HG03457 (cell line): Measurements from ENCODE around the gene SRCAP.
A peak's percentile ranks its signal among the peaks of the same experiment; 100 is the strongest.

Experiments
- ATAC-seq: cut with Tn5 transposase; IDR thresholded peaks from one replicate; pipeline ENCODE4 v1.9.1; 2021; ENCODE audit warnings: moderate number of reproducible peaks; ENCODE audit not compliant: unreplicated experiment

The SRCAP gene

DNA sequence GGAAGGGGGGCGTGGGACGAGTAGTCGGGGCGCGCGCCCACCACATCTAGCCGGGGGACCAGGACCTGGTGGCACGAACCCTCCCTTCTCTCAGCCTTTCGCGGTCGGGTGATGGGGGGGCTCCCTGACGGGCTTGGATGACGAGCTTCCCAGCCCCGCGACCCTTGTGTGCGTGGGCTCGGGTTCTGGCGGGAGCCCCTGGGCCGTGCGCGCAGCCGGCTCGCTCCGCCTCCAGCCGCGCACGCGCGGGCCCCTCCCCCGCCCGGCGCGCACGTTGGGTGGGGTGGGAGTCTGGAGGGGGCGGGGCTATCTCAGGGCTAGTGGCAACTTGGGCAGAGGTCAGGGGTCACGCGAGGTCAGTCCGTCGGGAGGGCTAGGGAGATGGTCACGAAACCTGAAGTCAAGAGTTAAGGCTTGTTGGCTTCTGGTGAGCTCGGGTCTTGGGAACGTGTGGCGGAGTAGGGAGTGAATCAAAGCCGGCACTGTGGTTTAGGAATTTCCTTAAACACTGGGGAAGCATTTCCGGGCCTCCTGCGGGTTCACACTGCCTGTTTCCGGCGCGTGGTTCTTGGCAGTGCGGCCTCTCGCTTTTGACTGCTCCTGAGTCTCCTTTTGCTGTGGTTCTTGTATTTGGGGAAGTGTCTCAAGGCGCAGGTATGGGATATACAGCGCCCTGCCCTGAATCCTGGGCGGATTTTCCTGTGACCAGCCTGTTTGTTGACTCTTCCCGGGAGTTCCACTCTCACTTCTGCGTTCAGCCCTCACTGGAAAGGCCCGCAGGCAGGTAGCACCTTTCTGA is at the start of gene SRCAP:
Gene SRCAP, plus strand, starts transcription at position 356 of the 799 bp plus-strand sequence. CDS start 1,654 bp downstream, outside the sequence.
- peak; percentile 17 for ATAC-seq

DNA sequence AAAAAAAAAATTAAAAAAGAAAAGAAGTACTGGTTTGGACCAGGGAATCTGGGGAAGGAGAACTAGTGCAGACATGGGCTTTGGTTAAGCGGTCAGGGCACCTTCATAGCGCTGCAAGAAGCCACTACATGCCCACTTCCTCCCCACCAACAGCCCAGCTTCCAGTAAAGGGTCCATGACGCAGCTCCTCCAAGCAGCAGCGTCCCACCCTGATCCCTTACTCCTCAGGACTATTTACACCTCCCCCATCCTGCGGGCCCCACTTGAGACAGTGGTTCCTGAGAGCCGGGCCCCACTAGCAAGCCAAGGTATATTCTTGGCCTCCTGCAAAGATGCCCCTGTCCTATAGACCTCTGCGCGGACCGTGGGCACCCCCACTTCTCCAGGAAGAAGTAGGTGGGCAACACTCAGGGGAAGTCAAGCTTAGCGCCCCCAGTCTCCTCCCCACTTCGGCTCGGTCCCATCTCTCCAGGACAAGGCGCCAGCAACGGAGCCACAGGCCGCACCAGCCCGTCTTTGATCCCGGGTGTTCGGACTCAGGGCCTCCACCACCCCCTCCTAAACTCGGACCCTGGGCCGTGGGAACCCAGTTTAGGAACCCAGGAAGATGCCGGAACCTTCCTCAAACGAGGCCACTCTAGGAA is 49.1 kb upstream of the SRCAP start:
- ATAC-seq = no peak

DNA sequence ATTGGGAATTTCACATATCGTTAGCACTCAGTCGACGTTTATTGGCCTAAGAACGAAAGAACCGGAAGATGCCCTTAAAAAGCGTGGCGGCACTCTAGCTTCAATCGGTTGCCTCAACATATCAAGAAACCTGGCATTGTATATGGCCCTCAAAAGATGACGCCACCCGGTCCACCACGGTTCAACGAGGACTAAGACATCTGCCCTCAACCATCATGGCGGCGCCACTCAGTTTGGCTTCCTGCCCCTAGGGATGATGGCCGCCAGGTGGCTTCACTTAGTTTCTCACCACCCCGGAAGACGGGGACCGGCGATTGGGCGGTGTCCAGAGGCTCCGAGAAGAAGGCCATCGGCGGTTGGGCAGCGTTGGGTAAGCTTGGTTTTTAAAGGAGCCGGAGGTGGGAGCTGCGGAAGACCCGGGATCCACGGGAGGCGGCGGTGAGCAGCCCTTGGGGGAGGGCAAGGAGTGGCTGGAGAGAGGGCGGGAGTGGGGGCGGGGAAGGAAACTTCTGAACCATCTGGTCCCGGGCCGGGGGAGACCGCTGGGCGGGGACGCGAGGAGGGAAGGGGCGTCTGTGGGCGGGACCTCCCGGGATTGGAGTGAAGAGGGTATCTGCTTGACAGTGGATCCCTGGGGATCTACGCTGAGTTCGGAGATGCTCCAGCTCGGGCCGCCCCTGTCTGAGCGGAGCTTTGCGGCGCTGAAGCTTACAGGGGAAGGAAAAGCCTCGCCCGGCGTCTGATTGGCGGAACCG is 48.4 kb upstream of the SRCAP start, which contains the start of gene PRR14:
Gene PRR14, plus strand, starts transcription at position 592 of the 755 bp plus-strand sequence. CDS start 686 bp downstream, outside the sequence.
- peak; percentile 60 for ATAC-seq

DNA sequence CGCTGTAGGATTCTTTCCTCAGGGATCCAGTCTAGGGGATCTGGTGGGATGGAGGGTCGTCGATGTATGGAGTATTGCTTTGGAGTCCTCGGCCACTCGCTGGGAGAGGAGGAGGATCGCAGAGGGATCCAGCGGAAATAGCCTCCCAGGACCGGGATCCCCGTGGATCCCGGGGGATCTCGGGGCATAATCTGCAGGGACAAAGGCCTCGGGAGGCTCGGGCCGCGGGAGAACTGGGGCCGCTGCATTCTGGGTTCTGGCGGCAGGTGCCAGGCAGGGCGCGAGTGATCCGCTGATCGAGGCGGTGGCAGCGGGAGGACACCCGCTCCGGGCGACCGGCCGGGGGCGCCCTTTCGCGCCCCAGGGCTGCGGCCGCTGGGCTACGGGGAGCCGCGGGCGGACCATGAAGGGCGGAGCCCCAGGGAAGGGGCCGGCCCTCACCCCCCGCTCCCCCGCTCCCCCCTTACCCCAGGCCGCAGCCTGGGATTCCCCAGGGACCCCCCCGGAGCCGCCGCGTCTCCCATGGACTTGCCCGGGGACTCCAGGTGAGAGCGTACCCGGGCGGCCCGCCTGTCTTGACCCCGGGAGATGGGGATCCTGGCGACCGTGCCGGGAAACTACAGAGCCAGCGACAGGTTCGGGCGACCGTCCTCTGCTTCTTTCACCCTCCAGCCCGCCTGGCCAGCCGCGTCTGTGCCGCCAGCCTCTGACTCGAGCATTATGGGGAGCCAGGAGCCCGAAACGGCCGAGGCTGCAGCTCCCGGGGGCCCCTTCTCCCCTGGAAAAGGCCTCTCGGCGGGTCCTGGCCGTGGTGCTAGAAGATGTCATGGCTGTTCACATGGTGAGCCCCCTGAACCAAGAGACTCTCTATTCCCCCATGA is 47.6 kb upstream of the SRCAP start:
- ATAC-seq = no peak

DNA sequence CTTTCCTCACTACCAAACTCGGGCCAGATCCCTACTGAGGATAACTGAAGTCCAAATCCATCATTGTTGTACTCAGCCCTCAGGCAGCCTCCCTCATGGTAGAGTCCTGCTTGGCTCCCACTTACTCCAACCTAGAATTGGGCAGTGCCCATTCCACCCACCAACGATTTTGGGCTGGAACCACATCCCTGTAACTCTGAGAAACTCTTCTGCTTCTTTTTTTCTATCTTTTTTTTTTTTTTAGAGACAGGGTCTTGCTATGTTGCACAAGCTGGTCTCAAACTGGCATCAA is 47.0 kb upstream of the SRCAP start:
- ATAC-seq = no peak

DNA sequence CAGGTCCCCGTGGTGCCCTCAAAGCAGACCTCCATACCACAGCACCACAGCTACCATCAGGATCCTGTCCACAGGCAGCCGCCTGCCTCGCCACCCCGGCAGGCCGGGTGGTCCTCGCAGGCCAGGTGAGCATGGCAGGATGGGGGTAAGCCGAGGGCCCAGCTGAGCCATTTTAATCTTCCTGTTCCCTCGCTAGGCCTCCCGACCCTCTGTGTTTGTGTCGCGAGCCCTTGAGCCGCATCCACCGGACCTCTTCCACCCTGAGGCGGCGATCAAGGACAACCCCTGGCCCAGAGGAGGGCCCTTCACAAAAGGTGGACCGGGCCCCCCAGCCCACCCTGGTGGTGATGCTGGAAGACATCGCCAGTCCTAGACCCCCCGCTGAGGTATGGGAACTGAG is 46.3 kb upstream of the SRCAP start:
- ATAC-seq = no peak

DNA sequence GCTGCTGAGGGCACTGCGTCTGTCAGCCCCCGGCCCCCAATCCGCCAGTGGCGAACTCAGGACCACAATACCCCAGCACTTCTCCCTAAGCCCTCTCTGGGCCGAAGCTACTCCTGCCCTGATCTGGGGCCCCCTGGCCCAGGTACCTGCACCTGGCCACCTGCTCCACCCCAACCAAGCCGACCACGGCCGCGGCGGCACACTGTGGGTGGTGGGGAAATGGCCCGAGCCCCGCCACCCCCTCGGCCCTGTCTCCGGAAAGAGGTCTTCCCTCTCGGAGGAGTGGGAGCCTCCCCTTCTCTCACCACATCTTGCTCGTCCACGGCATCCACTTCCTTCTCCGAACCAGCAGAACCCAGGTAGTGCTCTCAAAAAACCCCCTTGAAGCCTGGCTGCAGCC is 44.1 kb upstream of the SRCAP start:
- ATAC-seq = no peak

DNA sequence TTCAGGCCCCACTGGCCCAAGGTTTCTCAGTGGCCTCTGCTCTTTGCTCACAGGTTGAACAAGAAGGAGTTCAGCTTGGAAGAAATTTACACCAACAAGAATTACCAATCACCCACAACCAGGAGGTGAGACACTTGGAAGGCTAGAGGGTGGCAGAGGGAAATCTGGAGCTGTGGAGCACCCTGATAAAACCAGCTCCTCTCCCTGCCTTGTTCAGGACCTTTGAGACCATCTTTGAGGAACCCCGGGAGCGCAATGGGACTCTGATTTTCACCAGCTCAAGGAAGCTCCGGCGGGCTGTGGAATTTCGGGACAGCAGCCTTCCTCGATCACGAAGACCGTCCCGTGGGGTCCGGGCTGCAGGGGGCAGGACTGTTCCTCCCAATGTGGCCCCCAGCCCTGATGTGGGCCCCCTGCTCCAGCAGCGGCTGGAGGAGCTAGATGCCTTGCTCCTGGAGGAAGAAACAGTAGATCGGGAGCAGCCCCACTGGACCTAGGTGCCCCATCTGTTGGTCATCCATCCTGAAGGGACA is 43.1 kb upstream of the SRCAP start:
- ATAC-seq = no peak

DNA sequence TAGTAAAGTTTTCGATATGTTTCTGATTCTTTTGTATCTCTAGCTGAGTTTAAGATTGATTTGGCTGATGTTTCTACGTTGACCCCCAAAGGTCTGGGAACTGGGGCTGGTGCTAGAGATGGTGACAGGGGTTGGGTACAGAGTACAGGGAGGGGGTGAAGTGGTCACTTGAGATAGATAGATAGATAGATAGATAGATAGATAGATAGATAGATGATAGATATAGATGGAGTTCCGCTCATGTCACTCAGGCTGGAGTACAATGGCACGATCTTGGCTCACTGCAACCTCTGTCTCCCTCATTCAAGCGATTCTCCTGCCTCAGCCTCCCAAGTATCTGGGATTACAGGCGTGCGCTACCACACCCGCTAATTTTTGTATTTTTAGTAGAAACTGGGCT is 42.6 kb upstream of the SRCAP start:
- no peak for ATAC-seq

DNA sequence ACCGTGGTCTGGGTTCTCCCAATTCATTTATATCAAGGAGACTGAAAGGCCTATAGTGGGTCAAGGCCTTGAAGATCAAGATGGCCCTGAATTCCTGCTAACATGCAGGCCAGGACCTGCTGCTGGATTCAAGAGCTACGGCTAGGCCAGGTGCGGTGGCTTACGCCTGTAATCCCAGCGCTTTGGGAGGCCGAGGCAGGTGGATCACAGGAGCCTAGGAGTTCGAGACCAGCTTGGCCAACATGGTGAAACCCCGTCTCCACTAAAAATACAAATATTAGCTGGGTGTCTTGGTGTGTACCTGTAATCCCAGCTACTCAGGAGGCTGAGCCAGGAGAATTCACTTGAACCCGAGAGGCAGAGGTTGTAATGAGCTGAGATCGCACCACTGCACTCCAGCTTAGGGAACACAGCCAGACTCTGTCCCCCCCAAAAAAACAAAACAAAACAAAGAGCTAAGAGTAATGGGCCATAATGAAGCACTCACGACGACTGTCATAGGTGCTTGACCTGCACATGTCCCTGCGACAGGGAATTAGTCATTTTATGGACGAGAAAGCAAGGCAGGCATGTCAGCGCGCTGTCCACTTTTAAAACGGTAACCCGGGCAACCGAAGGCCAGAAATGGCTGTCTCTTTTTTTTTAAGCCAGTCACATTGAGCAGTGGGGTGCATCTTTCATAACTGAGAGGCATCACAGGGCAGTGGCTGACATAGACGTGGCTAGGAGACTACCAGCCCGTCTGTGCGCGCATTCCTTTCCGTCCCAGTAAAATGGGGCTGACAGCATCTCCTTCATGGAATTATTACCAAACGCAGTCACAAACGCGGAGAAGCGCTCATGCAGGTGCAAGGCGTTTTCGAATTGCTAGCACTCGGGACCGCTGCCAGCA is 41.8 kb upstream of the SRCAP start:
- ATAC-seq = no peak

DNA sequence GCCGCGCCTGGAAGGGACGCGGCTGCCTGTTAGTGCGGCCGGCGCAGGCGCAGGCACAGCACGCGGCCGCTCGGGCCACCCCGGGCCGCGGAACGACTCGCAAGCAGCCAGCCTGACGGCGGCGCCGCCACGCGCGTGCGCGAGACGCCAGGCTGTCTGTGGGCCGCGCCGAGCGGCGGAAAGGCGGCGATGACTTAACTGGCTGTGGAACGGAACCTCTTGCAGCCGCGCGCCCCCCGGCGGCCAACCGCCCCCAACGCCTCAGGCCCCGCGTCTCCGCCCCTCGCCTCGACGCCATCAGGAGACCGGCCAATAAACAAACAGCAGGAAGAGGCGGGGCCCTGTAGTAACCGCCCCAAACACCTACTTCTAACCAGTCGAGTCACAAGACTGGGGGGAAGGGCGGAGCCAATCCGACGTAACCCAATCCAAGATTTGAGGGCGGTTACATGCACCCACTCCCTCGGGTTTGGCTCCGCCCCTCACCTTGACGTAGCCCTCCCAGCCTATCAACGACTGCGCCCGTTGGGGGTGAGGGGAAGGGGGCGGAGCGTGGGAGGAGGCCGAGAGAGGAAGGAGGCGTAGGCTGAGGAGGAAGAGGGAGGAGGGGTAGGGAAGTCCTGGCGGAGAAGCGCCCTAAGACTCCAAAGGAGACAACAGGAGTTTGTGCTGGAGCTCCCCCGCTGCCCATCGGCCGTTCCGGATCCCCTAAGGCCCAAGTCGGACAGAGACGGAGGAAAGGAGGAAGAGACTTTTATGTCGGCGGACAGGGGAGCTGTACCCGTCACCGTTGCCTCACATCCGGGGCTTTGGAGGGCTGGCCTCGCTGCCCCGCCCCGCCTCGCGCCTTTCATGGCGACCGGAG is 40.9 kb upstream of the SRCAP start, which contains the start of gene FBRS:
Gene FBRS, plus strand, starts transcription at position 566 of the 865 bp plus-strand sequence. CDS start 1,088 bp downstream, outside the sequence.
- ATAC-seq = peak; percentile 53

DNA sequence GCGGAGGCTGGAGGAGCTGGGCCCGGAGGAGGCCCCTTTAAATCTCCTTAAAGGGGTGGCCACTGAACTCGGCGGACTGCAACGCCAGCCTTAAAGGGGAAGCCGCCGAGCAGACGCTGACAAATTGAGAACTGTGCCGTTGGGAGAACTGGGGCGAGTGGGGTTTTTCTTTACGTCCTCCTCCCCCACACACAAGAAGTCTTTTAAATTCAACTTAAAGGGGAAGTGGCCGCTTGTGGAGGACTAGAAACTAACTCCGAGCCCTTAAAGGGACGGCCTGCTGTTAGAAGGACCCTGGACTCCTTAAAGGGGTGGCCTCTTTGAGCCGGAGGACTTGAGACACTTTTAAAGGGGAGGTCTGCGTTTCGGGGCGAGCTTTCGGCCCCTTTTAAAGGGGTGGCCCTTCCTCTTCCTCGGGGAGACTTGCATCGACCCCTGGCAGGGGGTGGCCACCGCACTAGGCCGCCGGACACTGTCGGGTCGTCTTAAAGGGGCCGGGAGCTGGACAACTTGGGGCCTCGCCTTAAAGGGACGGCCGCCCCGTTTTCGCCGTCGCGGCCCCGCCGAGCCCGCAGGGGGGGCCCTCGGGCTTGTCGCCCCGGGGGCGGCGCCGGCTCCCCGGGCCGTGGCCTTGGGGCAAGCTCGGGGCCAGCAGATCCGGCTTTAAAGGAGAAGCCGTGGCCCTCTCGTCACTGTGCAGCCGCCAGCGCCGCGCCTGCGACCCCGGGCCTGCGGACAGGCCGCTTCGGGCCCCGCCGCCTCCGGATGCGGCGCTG is 40.1 kb upstream of the SRCAP start:
- ATAC-seq = peak; percentile 39

DNA sequence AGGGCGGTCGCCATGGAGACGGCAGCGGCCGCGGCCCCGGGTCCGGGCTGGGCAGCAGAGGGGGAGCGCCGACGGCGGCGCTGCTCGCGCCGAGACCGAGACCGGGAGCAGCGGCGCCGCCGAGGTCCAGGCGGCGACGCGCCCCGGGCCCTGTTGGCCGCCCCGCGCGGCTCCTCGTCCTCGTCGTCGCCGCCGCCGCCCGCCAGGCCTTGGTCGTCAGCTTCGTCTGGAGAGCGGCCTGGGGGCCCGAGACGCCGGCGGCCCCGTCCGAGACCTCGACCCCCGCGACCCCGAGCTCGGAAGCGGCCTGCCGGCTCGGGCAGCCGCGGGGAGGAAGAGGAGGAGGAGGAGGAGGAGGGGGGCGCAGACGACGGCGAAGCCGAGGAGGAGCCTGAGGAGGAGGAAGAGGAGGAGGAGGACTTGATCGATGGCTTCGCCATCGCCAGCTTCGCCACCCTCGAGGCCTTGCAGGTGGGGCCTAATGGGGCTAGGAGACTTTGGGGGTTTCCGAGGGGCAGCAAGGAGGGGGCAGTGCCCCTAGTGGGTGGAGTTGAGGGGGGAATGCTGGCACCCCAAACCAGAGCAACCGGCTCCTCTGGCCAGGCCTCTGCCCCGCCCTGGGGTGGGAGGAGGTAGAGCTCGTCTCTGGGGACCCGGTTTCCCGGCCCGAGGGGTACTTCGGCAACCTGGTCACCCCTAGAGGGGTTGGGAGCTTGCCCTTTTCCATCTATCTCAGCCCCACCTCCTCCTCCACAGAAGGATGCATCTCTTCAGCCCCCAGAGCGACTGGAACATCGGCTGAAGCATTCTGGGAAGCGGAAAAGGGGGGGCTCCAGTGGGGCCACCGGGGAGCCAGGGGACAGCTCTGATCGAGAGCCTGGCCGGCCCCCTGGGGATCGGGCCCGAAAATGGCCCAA is 39.2 kb upstream of the SRCAP start:
- ATAC-seq = no peak

DNA sequence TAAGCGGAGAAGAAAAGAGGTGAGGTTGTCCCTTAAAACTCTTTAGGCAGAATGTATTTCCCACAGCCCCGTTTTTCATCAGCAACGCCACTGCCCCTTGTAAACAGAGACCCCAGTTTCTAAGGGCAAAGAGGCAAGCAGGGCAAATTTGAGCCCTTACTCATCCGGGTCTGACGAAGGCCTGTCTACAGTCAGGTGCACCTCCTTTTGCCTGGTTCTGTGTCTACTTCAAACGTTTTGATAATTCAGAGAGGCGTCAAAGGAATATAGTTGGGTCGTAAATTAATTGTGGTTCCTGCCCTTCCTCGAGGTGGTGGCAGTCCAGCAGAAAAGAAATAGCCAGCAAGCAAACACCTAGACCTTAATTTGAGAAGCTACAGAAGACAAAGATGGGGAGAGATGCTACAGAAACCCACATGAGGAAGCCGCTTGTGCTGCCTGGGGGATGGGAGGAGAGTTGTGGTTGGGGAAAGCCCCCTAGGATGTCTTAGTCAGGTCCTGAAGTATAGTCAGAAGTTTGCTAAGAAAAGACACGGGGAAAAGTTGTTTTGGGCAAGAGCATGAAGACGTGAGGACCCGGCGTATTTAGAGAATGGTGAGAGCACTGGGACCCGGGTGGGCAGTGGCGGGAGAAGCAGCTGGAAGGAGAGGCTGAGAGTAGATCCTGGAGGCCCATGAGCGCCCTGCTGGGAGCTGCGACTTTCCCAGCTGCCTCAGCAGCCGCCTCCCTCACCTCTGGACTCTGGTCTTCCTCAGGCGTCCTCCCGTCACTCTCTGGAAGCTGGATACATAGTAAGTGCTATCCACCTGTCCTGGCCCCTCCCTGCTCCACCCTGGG is 38.3 kb upstream of the SRCAP start:
- no peak for ATAC-seq

DNA sequence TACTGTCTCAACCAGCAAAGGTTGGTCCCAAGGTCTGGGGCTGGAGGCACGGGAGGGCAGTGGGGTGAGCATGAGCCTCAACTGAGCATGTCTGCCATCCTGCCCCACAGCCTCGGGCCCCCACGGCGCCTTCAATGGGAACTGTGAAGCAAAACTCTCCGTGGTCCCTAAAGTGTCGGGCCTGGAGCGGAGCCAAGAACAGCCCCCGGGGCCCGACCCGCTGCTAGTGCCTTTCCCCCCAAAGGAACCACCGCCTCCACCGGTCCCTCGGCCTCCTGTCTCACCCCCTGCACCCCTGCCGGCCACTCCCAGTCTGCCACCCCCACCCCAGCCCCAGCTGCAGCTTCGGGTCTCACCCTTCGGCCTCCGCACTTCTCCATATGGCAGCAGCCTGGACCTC is 36.5 kb upstream of the SRCAP start:
- ATAC-seq = no peak

DNA sequence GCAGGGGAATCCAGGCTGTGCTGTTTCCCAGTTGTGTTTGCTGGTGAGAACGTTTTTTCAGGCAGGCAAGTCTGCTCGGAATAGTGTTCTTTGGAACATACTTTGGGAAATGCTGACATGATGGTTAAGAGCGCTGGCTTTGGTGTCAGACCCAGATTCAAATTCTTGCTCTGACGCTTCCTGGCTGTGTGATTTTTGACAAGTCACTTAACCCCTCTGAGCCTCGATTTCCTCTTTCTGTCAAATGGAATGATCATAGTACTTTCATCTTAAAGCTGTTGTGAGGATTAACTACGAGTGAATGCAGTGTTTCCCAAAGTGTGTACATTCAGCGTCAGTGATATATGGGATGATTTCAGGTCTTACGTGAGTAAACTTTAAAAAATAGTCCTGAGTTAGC is 35.9 kb upstream of the SRCAP start:
- no peak for ATAC-seq
